A549 (cell line): Measurements from ENCODE around the gene ANKRA2. TPM values are rescaled to one million over a fixed set of nuclear protein-coding genes. Genes with fewer than 3 reads are reported as not detected.

ENCODE experiments used
- polyA plus RNA-seq, 4 experiments: library from polyadenylated mRNA; depleted of rRNA in 3 of 4; stranded (reverse); fragments of >200 nt; fragmentation: RNase III in 1 of 4; extraction: RNeasy Plus Mini Kit Qiagen cat#74134 plus additional on column Dnase treatment in 1 of 4; gene quantifications; 2 replicates in 3 of 4; 3 replicates in 1 of 4; pipeline ENCODE4 v1.2.3, GENCODE V29; 2011 to 2017

The ANKRA2 gene
- polyA plus RNA-seq, 2 of the 4 experiments (the other 2 are of a cell fraction) = 12.5 to 38.3 TPM

Other genes with a start within 250 kb of the ANKRA2 start
- 1.8 and 2.2 TPM in 2 replicates for gene FOXD1, start 116.9 kb downstream of the ANKRA2 start, polyA plus RNA-seq (2011; rRNA removed)
- gene FOXD1, start 116.9 kb downstream of the ANKRA2 start, polyA plus RNA-seq (2017; fragmentation: RNase III; extraction: RNeasy Plus Mini Kit Qiagen cat#74134 plus additional on column Dnase treatment) = 7.1 to 9.5 TPM (median 8.2 TPM) in 3 replicates
- 905 and 1,048 TPM in 2 replicates for gene BTF3, start 67.2 kb downstream of the ANKRA2 start, polyA plus RNA-seq (2011; rRNA removed)
- 1,119 to 1,187 TPM (median 1,159 TPM) in 3 replicates for gene BTF3, start 67.2 kb downstream of the ANKRA2 start, polyA plus RNA-seq (2017; fragmentation: RNase III; extraction: RNeasy Plus Mini Kit Qiagen cat#74134 plus additional on column Dnase treatment)
- 25.9 and 44.0 TPM in 2 replicates for gene UTP15, start 104 bp upstream of the ANKRA2 start, polyA plus RNA-seq (2011; rRNA removed)
- gene UTP15, start 104 bp upstream of the ANKRA2 start, polyA plus RNA-seq (2017; fragmentation: RNase III; extraction: RNeasy Plus Mini Kit Qiagen cat#74134 plus additional on column Dnase treatment) = 21.6 to 24.8 TPM (median 22.6 TPM) in 3 replicates
- gene ARHGEF28, start 60.6 kb upstream of the ANKRA2 start, polyA plus RNA-seq (2011; rRNA removed) = 22.3 and 28.9 TPM in 2 replicates
- gene ARHGEF28, start 60.6 kb upstream of the ANKRA2 start, polyA plus RNA-seq (2017; fragmentation: RNase III; extraction: RNeasy Plus Mini Kit Qiagen cat#74134 plus additional on column Dnase treatment) = 14.8 to 17.6 TPM (median 17.0 TPM) in 3 replicates